Mesendoderm (in vitro differentiated cells): ENCODE data around the gene PSD2.

ENCODE experiments used
- DNase-seq: peaks from one replicate; pipeline ENCODE4 v3.0.0; 2013
- H2AK5ac ChIP-seq: 2 replicates; pipeline ENCODE4 v1.6.1; 2013; ENCODE audit warnings: low read length, inconsistent platforms
- H2BK120ac ChIP-seq: 2 replicates; pipeline ENCODE4 v1.6.1; 2013; ENCODE audit warnings: low read depth, mild to moderate bottlenecking, low read length, moderate library complexity, mixed read lengths
- H2BK15ac ChIP-seq: replicated peaks from 2 replicates; pipeline ENCODE4 v1.6.1; 2013; ENCODE audit warnings: low read depth, mild to moderate bottlenecking, moderate library complexity
- H2BK5ac ChIP-seq: 2 replicates; pipeline ENCODE4 v1.6.1; 2013; ENCODE audit warnings: low read length, inconsistent platforms
- H3K18ac ChIP-seq: 2 replicates; pipeline ENCODE4 v1.6.1; 2013; ENCODE audit warnings: mild to moderate bottlenecking, low read length, mixed read lengths
- H3K23ac ChIP-seq: one replicate; pipeline ENCODE4 v1.6.1; 2013; ENCODE audit warnings: low read length
- H3K27ac ChIP-seq: 2 replicates; pipeline ENCODE4 v1.5.1; 2013; ENCODE audit warnings: low read depth, mild to moderate bottlenecking, inconsistent platforms, low read length, moderate library complexity
- H3K27me3 ChIP-seq: 2 replicates; pipeline ENCODE4 v1.6.1; 2013; ENCODE audit warnings: low read length, control low read depth, mild to moderate bottlenecking, inconsistent platforms; ENCODE audit not compliant: insufficient read depth, poor library complexity
- H3K36me3 ChIP-seq: 2 replicates; pipeline ENCODE4 v1.6.1; 2013; ENCODE audit warnings: low read length, inconsistent platforms; ENCODE audit not compliant: control insufficient read depth, insufficient read depth
- H3K4ac ChIP-seq: one replicate; pipeline ENCODE4 v1.6.1; 2013; ENCODE audit warnings: low read depth, mild to moderate bottlenecking, low read length, moderate library complexity
- H3K4me1 ChIP-seq: 2 replicates; pipeline ENCODE4 v1.6.1; 2013; ENCODE audit warnings: low read depth, low read length, inconsistent platforms; ENCODE audit not compliant: control insufficient read depth
- H3K4me2 ChIP-seq: 2 replicates; pipeline ENCODE4 v1.6.1; 2013; ENCODE audit warnings: low read length
- H3K4me3 ChIP-seq: 2 replicates; pipeline ENCODE4 v1.5.1; 2013; ENCODE audit warnings: mild to moderate bottlenecking, low read length
- H3K56ac ChIP-seq: one replicate; pipeline ENCODE4 v1.6.1; 2013; ENCODE audit warnings: low read length
- H3K79me1 ChIP-seq: 2 replicates; pipeline ENCODE4 v1.6.1; 2013; ENCODE audit warnings: low read length, inconsistent platforms
- H3K79me2 ChIP-seq: 2 replicates; pipeline ENCODE4 v1.6.1; 2013; ENCODE audit warnings: mild to moderate bottlenecking, low read length; ENCODE audit not compliant: control insufficient read depth, insufficient read depth
- H3K9ac ChIP-seq: 2 replicates; pipeline ENCODE4 v1.6.1; 2013; ENCODE audit warnings: low read length, inconsistent platforms
- H4K5ac ChIP-seq: one replicate; pipeline ENCODE4 v1.6.1; 2013; ENCODE audit warnings: low read length
- H4K8ac ChIP-seq: one replicate; pipeline ENCODE4 v1.6.1; 2013; ENCODE audit warnings: low read depth, mild to moderate bottlenecking, control low read depth, low read length, moderate library complexity
- WGBS: extraction: QIAGEN DNeasy Blood & Tissue Kit; methylation state at CpG from one replicate; pipeline ENCODE4 v1.1.7; 2013; ENCODE audit warnings: low lambda C conversion rate, missing lambda C conversion rate; ENCODE audit not compliant: insufficient coverage; ENCODE audit errors: extremely low coverage; 5-methylcytosine and 5-hydroxymethylcytosine counted together

The PSD2 gene

GRCh38 chr5:139814191-139814601 is 18.6 kb downstream of the PSD2 start:
- Histone ChIP-seq H3K79me2 (no peaks in the 10 kb centered on the region), H3K79me1 (no peaks in the 10 kb centered on the region), H3K4me2 (no peak overlapping the region), H3K4me1 (no peaks in the 10 kb centered on the region), H3K4me3 (no peak overlapping the region), H3K23ac (no peak overlapping the region), H2BK120ac (no peak overlapping the region), H3K18ac (no peak overlapping the region), H3K56ac (no peak overlapping the region), H3K9ac (no peak overlapping the region), H2AK5ac (no peak overlapping the region), H2BK15ac (no peak overlapping the region), H4K5ac (no peak overlapping the region), H3K27ac (no peak overlapping the region), H3K27me3 (no peaks in the 10 kb centered on the region), H3K4ac (no peak overlapping the region), H4K8ac (no peak overlapping the region), H2BK5ac (no peak overlapping the region), H3K36me3 (no peaks in the 10 kb centered on the region)
- no peak for DNase-seq
- WGBS, result no CpG with 5 or more reads among the region's 14 CpGs

- Histone ChIP-seq H3K27ac (no peak overlapping the region), H2BK5ac (no peak overlapping the region), H4K5ac (no peak overlapping the region), H3K9ac (no peak overlapping the region), H3K4me3 (no peak overlapping the region), H3K56ac (no peak overlapping the region), H3K36me3 (no peaks in the 10 kb centered on the region), H3K79me1 (no peaks in the 10 kb centered on the region), H3K23ac (no peak overlapping the region), H4K8ac (no peak overlapping the region), H3K4ac (no peak overlapping the region), H2BK15ac (no peak overlapping the region), H2AK5ac (no peak overlapping the region), H3K4me2 (no peak overlapping the region), H2BK120ac (no peak overlapping the region), H3K79me2 (no peaks in the 10 kb centered on the region), H3K18ac (no peak overlapping the region), H3K27me3 (no peaks in the 10 kb centered on the region), H3K4me1 (no peaks in the 10 kb centered on the region)
- WGBS, result no CpG with 5 or more reads among the region's 11 CpGs
- DNase-seq, result no peak
Observed at GRCh38 chr5:139814704-139815280, 19.2 kb downstream of the PSD2 start.

- no peak overlapping the region for H3K4me2 ChIP-seq
- no peaks in the 10 kb centered on the region for H3K36me3 ChIP-seq
- H3K4me3 ChIP-seq, result no peak overlapping the region
- H3K18ac ChIP-seq, result no peak overlapping the region
- H2BK15ac ChIP-seq, result no peak overlapping the region
- no peak overlapping the region for H3K56ac ChIP-seq
- no peaks in the 10 kb centered on the region for H3K4me1 ChIP-seq
- H4K5ac ChIP-seq, result no peak overlapping the region
- H2BK5ac ChIP-seq, result no peak overlapping the region
- no peak overlapping the region for H3K9ac ChIP-seq
- H3K27me3 ChIP-seq, result no peaks in the 10 kb centered on the region
- no peak overlapping the region for H3K23ac ChIP-seq
- no peak overlapping the region for H3K27ac ChIP-seq
- no peak for DNase-seq
- H2AK5ac ChIP-seq, result no peak overlapping the region
- H3K4ac ChIP-seq, result no peak overlapping the region
- no peak overlapping the region for H4K8ac ChIP-seq
- no peaks in the 10 kb centered on the region for H3K79me2 ChIP-seq
- WGBS, result no CpG with 5 or more reads among the region's 12 CpGs
- no peak overlapping the region for H2BK120ac ChIP-seq
- no peaks in the 10 kb centered on the region for H3K79me1 ChIP-seq
Observed at GRCh38 chr5:139816566-139816965, 21.0 kb downstream of the PSD2 start.

GRCh38 chr5:139817362-139817761 is 21.8 kb downstream of the PSD2 start:
- Histone ChIP-seq H3K23ac (no peak overlapping the region), H3K56ac (no peak overlapping the region), H3K4me2 (no peak overlapping the region), H3K4ac (no peak overlapping the region), H3K27ac (no peak overlapping the region), H2BK5ac (no peak overlapping the region), H3K36me3 (no peaks in the 10 kb centered on the region), H3K79me2 (no peaks in the 10 kb centered on the region), H3K4me3 (no peak overlapping the region), H3K4me1 (no peaks in the 10 kb centered on the region), H2BK15ac (no peak overlapping the region), H3K9ac (no peak overlapping the region), H2BK120ac (no peak overlapping the region), H3K79me1 (no peaks in the 10 kb centered on the region), H4K8ac (no peak overlapping the region), H3K27me3 (no peaks in the 10 kb centered on the region), H2AK5ac (no peak overlapping the region), H4K5ac (no peak overlapping the region), H3K18ac (no peak overlapping the region)
- no CpG with 5 or more reads among the region's 8 CpGs for WGBS
- DNase-seq, result no peak

GRCh38 chr5:139817970-139818369 is 22.4 kb downstream of the PSD2 start:
- no CpG with 5 or more reads among the region's 3 CpGs for WGBS
- Histone ChIP-seq H2BK120ac (no peak overlapping the region), H3K18ac (no peak overlapping the region), H3K9ac (no peak overlapping the region), H3K23ac (no peak overlapping the region), H4K5ac (no peak overlapping the region), H2BK15ac (no peak overlapping the region), H3K27ac (no peak overlapping the region), H3K79me1 (no peaks in the 10 kb centered on the region), H2BK5ac (no peak overlapping the region), H3K27me3 (no peaks in the 10 kb centered on the region), H3K79me2 (no peaks in the 10 kb centered on the region), H3K36me3 (no peaks in the 10 kb centered on the region), H3K4ac (no peak overlapping the region), H3K4me3 (no peak overlapping the region), H4K8ac (no peak overlapping the region), H3K4me1 (no peaks in the 10 kb centered on the region), H3K56ac (no peak overlapping the region), H2AK5ac (no peak overlapping the region), H3K4me2 (no peak overlapping the region)
- DNase-seq, result no peak

GRCh38 chr5:139820130-139820529 is 24.5 kb downstream of the PSD2 start:
- Histone ChIP-seq H3K18ac (no peak overlapping the region), H3K9ac (no peak overlapping the region), H3K79me1 (no peaks in the 10 kb centered on the region), H2BK5ac (no peak overlapping the region), H4K8ac (no peak overlapping the region), H3K4me2 (no peak overlapping the region), H3K4me3 (no peak overlapping the region), H4K5ac (no peak overlapping the region), H3K36me3 (no peaks in the 10 kb centered on the region), H3K27me3 (no peaks in the 10 kb centered on the region), H3K27ac (no peak overlapping the region), H3K23ac (no peak overlapping the region), H2AK5ac (no peak overlapping the region), H3K79me2 (no peaks in the 10 kb centered on the region), H2BK15ac (no peak overlapping the region), H3K56ac (no peak overlapping the region), H2BK120ac (no peak overlapping the region), H3K4me1 (no peaks in the 10 kb centered on the region), H3K4ac (no peak overlapping the region)
- WGBS, result no CpG with 5 or more reads among the region's 7 CpGs
- peak; percentile 21 for DNase-seq
